NB4 (cell line): ENCODE results near the gene CBLL1.

Experiments
- DNase-seq: peaks from one replicate; pipeline ENCODE4 v3.0.0; 2010; ENCODE audit warnings: low read depth
- H3K4me3 ChIP-seq: one replicate; pipeline ENCODE4 v1.5.1; 2011; ENCODE audit warnings: mild to moderate bottlenecking, low read depth, low read length, moderate library complexity
- MYC ChIP-seq: IDR thresholded peaks from 2 replicates; pipeline ENCODE4 v1.6.1; 2011; ENCODE audit warnings: low read depth, low read length
- POLR2A ChIP-seq: IDR thresholded peaks from 2 replicates; pipeline ENCODE4 v1.6.1; 2011; ENCODE audit warnings: mild to moderate bottlenecking; ENCODE audit not compliant: insufficient read length; ENCODE audit errors: extremely low read depth
- TF ChIP-seq, protein P1 (sequence below): IDR thresholded peaks from one replicate; pipeline ENCODE4 v1.5.1; 2012; ENCODE audit warnings: low read depth, low read length
- TF ChIP-seq, protein P2 (sequence below): IDR thresholded peaks from 2 replicates; pipeline ENCODE4 v1.6.1; 2011; ENCODE audit warnings: low read depth, low read length

The CBLL1 gene

DNA sequence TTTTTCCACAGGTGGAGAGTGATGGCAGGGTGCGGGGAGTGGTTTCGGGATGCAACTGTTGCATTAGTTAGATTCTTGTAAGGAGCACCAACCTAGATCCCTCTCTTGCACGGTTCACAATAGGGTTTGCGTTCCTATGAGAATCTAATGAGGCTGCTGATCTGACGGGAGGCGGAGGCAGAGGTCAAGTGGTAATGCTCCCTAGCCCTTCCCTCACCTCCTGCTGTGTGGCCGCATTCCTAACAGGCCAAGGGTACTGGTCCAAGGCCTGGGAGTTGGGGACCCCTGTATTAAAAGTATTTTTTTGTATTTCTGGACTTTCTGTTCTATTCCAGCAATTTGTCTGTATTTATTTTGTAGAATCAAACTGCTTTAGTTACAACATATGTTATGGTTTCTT is 7.2 kb downstream of the CBLL1 start:
- TF ChIP-seq MYC (no peak), POLR2A (no peak)
- TF ChIP-seq, protein P1, sequence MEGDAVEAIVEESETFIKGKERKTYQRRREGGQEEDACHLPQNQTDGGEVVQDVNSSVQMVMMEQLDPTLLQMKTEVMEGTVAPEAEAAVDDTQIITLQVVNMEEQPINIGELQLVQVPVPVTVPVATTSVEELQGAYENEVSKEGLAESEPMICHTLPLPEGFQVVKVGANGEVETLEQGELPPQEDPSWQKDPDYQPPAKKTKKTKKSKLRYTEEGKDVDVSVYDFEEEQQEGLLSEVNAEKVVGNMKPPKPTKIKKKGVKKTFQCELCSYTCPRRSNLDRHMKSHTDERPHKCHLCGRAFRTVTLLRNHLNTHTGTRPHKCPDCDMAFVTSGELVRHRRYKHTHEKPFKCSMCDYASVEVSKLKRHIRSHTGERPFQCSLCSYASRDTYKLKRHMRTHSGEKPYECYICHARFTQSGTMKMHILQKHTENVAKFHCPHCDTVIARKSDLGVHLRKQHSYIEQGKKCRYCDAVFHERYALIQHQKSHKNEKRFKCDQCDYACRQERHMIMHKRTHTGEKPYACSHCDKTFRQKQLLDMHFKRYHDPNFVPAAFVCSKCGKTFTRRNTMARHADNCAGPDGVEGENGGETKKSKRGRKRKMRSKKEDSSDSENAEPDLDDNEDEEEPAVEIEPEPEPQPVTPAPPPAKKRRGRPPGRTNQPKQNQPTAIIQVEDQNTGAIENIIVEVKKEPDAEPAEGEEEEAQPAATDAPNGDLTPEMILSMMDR, result no peak
- TF ChIP-seq, protein P2, sequence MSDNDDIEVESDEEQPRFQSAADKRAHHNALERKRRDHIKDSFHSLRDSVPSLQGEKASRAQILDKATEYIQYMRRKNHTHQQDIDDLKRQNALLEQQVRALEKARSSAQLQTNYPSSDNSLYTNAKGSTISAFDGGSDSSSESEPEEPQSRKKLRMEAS, result no peak
- no peak overlapping the region for H3K4me3 ChIP-seq
- DNase-seq, result no peak

DNA sequence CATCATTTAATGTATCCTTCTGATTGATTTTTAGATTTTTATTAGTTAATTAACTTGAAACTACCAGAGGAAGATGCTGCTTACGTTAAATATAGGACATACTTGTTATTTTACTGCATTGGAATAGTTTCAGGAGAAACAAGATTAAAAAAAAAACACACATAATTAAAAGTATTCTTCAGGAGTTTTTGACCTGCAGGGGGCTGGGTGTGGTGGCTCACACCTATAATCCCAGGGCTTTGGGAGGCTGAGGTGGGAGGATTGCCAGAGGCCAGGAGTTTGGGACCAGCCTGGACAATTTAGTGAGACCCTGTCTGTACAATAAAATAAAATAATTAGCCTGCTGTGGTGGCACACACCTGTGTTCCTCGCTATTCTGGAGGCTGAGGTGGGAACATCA is 10.7 kb downstream of the CBLL1 start:
- DNase-seq, result no peak
- TF ChIP-seq, protein P2, result no peak
- TF ChIP-seq, protein P1, result no peak
- TF ChIP-seq MYC, result no peak
- no peak for TF ChIP-seq POLR2A
- H3K4me3 ChIP-seq, result no peak overlapping the region

DNA sequence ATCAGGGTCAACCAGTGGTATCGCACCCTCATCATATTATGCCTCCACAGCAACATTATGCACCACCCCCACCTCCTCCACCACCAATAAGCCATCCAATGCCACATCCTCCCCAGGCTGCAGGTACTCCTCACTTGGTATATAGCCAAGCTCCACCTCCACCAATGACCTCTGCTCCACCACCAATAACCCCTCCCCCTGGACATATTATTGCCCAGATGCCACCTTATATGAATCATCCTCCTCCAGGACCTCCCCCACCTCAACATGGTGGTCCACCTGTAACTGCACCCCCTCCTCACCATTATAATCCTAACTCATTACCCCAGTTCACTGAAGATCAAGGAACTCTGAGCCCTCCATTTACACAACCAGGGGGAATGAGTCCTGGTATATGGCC is 14.7 kb downstream of the CBLL1 start:
- H3K4me3 ChIP-seq, result no peak overlapping the region
- TF ChIP-seq POLR2A (no peak), MYC (no peak)
- TF ChIP-seq, protein P1, result no peak
- TF ChIP-seq, protein P2, result no peak
- no peak for DNase-seq

DNA sequence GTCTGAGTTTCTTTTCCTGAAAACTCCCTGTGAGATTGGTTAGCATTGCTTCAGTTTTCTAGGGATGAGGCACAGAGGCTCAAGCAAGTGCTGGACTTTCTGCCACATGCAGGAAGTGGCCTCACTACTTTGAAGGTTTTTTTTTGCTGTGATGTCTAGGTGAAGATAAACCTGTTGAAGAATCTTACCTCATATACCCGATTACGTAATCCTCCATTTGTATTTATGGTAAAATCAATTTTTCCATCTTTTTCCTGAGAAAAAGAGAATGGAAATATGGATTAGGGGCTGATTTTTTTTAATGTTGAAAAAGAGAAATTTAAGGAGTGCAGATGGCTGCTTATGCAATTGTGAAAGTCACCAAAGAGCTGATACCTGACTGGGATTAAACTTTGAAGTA is 23.4 kb downstream of the CBLL1 start:
- TF ChIP-seq MYC (no peak), POLR2A (no peak)
- TF ChIP-seq, protein P1, result no peak
- TF ChIP-seq, protein P2, result no peak
- no peak for DNase-seq
- no peak overlapping the region for H3K4me3 ChIP-seq

DNA sequence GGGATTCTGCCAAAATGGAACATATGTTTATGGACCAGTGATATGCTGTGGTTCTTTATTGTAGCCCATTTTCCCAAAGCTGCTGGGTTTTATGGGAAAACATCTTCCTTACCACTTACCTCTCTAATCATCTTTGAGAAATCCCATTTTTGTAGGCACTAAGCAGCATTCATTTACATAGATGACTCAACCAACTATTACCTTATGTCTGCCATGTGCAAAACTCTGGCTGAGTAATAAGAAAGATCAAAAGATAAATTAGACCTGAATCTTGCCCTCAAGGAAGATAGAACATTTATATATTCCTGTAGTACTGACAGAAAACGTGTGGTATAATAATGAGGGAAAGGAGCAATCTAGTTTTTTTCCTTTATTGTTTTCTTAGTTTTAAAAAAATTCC is 24.3 kb downstream of the CBLL1 start:
- TF ChIP-seq, protein P1, result no peak
- no peak for TF ChIP-seq POLR2A
- TF ChIP-seq, protein P2, result no peak

DNA sequence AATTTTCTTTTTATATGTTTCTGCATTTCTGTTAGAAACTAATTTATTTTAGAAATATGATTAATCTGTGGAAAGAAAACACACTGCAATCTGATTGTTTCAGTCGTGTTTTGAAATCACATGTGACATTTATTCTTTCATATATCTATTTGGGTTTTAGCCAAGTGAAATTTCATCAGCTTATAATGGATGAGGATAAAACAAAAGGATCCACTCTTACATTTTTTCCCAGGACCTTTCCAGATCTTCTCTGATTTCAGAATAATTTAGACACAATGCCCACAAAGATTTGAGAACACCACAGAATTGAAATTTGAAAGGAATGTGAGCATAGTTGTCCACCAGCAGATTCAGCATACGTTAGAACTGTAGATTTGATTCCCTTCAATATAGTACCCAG is 29.1 kb downstream of the CBLL1 start:
- no peak overlapping the region for H3K4me3 ChIP-seq
- no peak for DNase-seq
- TF ChIP-seq MYC (no peak), POLR2A (no peak)
- TF ChIP-seq, protein P2, result no peak
- TF ChIP-seq, protein P1, result no peak

More for the DNA sequence above, 24.3 kb downstream of the CBLL1 start:
- no peak overlapping the region for H3K4me3 ChIP-seq
- DNase-seq, result no peak
